ENCODE results near the gene MPV17. TPM values are rescaled to one million over a fixed set of nuclear protein-coding genes. Genes with fewer than 3 reads are reported as not detected.

The MPV17 gene
- total and polyA plus RNA-seq, 2 of the 13 experiments (the other 11 are each of a cell fraction or from before 2014, with no cell fraction given), result 48.9 to 129 TPM

GRCh38 chr2:27356382-27357181 lies 33.7 kb upstream of the MPV17 start, which contains the start of gene GTF3C2 (continued):
- TF ChIP-seq ARID4A (CRISPR knock-in tag; IDR thresholded peaks at IDR 0.05; ENCODE audit: borderline replicate concordance) (peak; percentile 99), STAT6 (CRISPR knock-in tag; IDR thresholded peaks at IDR 0.05; ENCODE audit: borderline replicate concordance) (peak; percentile 99; the same call in 1 of the 2 replicates), FLYWCH1 (CRISPR knock-in tag; IDR thresholded peaks at IDR 0.05) (no peak), SALL2 (CRISPR knock-in tag; IDR thresholded peaks at IDR 0.05) (no peak; the same call in 1 of the 2 replicates), RERE (CRISPR knock-in tag; IDR thresholded peaks at IDR 0.05; ENCODE audit: low read depth) (peak; percentile 52; the same call in 1 of the 2 replicates), DMTF1 (CRISPR knock-in tag; IDR thresholded peaks at IDR 0.05) (0 out of 2 replicates have a peak, but pooled peaks have one; percentile 51), SRY (CRISPR knock-in tag; IDR thresholded peaks at IDR 0.05) (peak; percentile 64; the same call in 1 of the 2 replicates), TIGD3 (CRISPR knock-in tag; IDR thresholded peaks at IDR 0.05; ENCODE audit: borderline replicate concordance) (peak; percentile 88; the same call in 1 of the 2 replicates), YY1 (IDR thresholded peaks at IDR 0.05; ENCODE audit: insufficient read depth, insufficient replicate concordance, low read depth, low read length) (peak; percentile 96), HOXA3 (CRISPR knock-in tag; IDR thresholded peaks at IDR 0.05) (peak; percentile 98)

All from HepG2 (cell line).